GM19452 (cell line): Measurements from ENCODE around the gene PPP1R12C.
"Not testable (repeated sequence)": the region's sequence is repeated elsewhere in the genome, so short reads cannot be mapped to it uniquely, and the experiment has no call there.

ENCODE experiments used
- ATAC-seq: cut with Tn5 transposase; IDR thresholded peaks from one replicate; pipeline ENCODE4 v1.9.1; 2021; ENCODE audit not compliant: unreplicated experiment

The PPP1R12C gene

GRCh38 chr19:55116859-55117662 is at the start of gene PPP1R12C:
Gene PPP1R12C, minus strand, starts transcription at chr19:55117637. Its CDS starts 94 bp downstream, at chr19:55117543.
- ATAC-seq, result peak; percentile 12

GRCh38 chr19:55166530-55167268 is 49.3 kb upstream of the PPP1R12C start, which contains the start of gene DNAAF3:
Gene DNAAF3, minus strand, starts transcription at chr19:55166613. Its CDS starts 200 bp downstream, at chr19:55166413.
- peak; percentile 71 for ATAC-seq

- ATAC-seq, result no peak
Measured at GRCh38 chr19:55165952-55166529, 48.6 kb upstream of the PPP1R12C start.

- no peak for ATAC-seq
Measured at GRCh38 chr19:55161571-55162322, 44.3 kb upstream of the PPP1R12C start.

- no peak for ATAC-seq
Measured at GRCh38 chr19:55160986-55161365, 43.5 kb upstream of the PPP1R12C start.

- peak; percentile 60 for ATAC-seq
Measured at GRCh38 chr19:55160128-55160985, 42.9 kb upstream of the PPP1R12C start.

GRCh38 chr19:55158848-55159749 is 41.7 kb upstream of the PPP1R12C start:
- no peak for ATAC-seq

- no peak for ATAC-seq
Measured at GRCh38 chr19:55158423-55158822, 41.0 kb upstream of the PPP1R12C start.

- no peak for ATAC-seq
Measured at GRCh38 chr19:55157064-55157908, 39.8 kb upstream of the PPP1R12C start, which contains the start of gene TNNI3. Gene TNNI3, minus strand, starts transcription at chr19:55157732. Its CDS starts 143 bp downstream, at chr19:55157589.

GRCh38 chr19:55156202-55157063 is 39.0 kb upstream of the PPP1R12C start:
- ATAC-seq, result no peak

GRCh38 chr19:55155784-55156183 is 38.3 kb upstream of the PPP1R12C start:
- ATAC-seq, result not testable (repeated sequence)

GRCh38 chr19:55153652-55154264 is 36.3 kb upstream of the PPP1R12C start:
- no peak for ATAC-seq

- ATAC-seq, result no peak
Measured at GRCh38 chr19:55152017-55152416, 34.6 kb upstream of the PPP1R12C start.

- no peak for ATAC-seq
Measured at GRCh38 chr19:55149078-55150003, 31.9 kb upstream of the PPP1R12C start, which contains the start of gene TNNT1. Gene TNNT1, minus strand, starts transcription at chr19:55149206. Its CDS starts 2,049 bp downstream, at chr19:55147157.

GRCh38 chr19:55147545-55148251 is 30.3 kb upstream of the PPP1R12C start:
- no peak for ATAC-seq
